GM19395 (cell line): ENCODE data around the gene GATA6.
"Not testable (repeated sequence)": the region's sequence is repeated elsewhere in the genome, so short reads cannot be mapped to it uniquely, and the experiment has no call there.

Experiments used
- ATAC-seq: cut with Tn5 transposase; IDR thresholded peaks from one replicate; pipeline ENCODE4 v1.9.1; 2021; ENCODE audit warnings: mild to moderate bottlenecking, moderate library complexity; ENCODE audit not compliant: unreplicated experiment

The GATA6 gene

GRCh38 chr18:22180722-22181121 lies 11.3 kb downstream of the GATA6 start:
- no peak for ATAC-seq

GRCh38 chr18:22182884-22183697 lies 13.7 kb downstream of the GATA6 start:
- no peak for ATAC-seq

- no peak for ATAC-seq
Observed at GRCh38 chr18:22183698-22184170, 14.3 kb downstream of the GATA6 start.

DNA sequence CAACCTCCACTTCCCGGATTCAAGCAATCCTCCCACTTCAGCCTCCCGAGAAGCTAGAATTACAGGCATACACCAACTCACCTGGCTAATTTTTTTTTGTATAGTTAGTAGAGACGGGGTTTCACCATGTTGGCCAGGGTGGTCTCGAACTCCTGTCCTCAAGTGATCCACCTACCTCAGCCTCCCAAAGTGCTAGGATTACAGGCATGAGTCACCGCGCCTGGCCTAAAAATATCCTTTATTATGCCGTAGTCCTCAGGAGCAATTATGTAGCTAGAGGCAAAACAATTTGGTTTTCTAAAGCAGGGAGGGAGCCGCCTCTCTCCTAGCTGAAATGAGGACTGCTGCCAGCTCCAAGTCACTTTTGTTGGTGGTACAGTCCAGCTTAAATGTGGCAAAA lies 15.2 kb downstream of the GATA6 start:
- not testable (repeated sequence) for ATAC-seq

GRCh38 chr18:22185273-22185672 lies 15.9 kb downstream of the GATA6 start:
- no peak for ATAC-seq

DNA sequence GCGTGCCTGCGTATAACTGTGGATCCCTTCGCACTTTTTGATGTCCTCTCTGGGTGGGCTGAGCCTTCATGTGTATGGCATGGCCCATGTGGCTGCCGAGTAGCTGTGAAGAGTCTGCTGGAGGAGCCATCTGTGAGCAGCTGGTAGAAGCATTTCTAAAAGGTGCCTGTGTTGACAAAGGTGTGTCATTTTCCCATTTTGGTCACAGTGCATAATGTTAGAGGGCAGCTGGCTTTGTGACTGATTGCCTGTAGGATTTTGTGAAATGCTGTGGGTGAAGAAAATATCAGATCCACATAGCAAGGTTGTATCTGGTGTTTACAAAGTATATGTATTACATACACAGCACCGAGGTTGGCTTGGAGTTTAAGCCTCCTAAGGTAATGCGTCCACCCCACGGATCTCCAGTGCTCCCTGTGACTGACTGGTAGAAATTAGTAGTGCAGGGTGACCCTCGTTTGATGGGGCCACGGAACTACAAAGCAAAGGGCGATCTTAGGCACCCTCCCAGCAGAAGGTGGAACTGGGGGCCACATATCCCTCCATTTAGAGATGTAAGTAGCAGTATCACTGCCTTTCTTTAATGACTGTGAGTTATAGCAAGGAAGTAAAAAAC lies 16.5 kb downstream of the GATA6 start:
- ATAC-seq = no peak

DNA sequence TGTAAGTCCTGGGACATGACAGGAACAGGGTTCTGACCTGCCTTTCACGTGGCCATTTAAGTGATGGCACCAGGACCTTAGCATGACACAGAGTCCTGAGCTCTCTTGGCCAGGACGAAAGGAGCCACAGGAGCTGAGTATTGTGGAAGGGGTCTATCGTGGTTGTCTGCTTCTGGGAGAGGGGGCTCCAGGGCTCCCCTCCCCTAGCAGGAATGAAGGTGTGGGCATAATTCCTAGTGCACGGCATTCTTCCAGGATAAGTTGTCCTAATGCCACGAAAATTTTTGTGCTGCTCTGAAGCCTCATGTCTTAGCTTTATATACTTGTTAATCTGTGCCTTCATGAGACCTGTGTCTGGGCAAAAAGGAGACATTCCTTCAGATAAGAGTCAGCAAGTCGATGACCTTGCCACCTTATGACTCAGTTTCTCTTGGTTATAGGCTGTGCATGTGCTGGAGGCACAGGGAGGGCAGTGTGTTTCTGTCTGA lies 17.1 kb downstream of the GATA6 start:
- no peak for ATAC-seq

- no peak for ATAC-seq
Observed at GRCh38 chr18:22188559-22189267, 19.3 kb downstream of the GATA6 start.

- no peak for ATAC-seq
Observed at GRCh38 chr18:22189449-22190166, 20.2 kb downstream of the GATA6 start.

- no peak for ATAC-seq
Observed at GRCh38 chr18:22191346-22191695, 21.9 kb downstream of the GATA6 start.

DNA sequence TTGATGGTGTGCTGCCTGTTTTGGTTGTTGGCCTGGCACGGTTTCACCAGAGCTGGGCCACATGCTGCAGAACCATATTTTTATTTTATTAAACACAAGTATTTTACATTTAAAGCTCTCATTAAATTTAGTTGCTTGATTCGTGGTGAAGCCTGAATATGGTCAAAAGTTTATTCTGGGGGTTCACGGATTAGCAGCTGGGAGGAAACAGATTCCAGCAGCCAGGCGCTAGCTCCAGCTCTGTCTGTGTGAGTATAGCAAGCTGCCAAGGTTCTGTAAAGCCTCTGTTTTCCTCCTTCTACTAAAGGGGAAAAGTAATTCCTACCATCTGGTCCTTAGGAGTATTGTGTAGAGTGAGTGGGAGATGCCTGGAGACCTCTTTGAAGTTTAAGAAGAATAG lies 22.5 kb downstream of the GATA6 start:
- ATAC-seq = no peak

GRCh38 chr18:22193466-22193865 lies 24.1 kb downstream of the GATA6 start:
- ATAC-seq = no peak

DNA sequence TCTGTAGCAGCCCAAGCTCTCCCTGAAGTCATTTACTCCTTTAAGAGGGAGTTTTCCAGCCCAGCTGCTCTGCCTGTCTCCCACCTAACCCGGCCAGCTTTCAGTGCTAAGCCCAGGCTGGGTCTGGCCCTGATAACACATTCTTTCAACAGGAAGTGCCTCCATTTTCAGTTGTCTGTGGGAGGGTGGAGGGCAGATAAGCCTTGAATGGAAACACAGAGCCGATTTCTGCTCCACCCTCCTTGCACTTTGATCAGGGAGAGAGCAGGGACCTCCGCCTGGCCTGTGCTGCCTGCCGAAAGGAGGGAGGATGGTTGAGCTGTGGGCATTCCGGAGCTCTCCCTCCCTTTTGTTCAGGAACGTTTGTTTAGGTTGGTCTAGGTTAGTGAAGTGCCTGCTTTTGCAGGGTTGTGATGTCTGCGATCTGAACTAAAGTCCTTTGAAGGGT lies 24.8 kb downstream of the GATA6 start:
- ATAC-seq = no peak

GRCh38 chr18:22195052-22195451 lies 25.7 kb downstream of the GATA6 start:
- ATAC-seq = no peak

DNA sequence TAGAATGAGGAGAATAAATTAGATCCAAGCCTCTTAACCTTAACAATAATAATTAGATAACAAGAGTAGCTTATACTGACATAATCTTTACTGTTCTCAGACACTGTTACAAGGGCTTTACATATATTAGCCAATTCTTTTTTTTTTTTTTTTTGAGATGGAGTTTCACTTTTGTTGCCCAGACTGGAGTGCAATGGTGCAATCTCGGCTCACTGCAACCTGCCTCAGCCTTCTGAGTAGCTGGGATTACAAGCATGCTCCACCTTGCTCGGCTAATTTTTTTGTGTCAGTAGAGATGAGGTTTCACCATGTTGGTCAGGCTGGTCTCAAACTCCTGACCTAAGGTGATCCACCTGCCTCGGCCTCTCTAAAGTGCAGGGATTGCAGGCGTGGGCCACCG lies 27.6 kb downstream of the GATA6 start:
- not testable (repeated sequence) for ATAC-seq

GRCh38 chr18:22197668-22198067 lies 28.3 kb downstream of the GATA6 start:
- no peak for ATAC-seq

- ATAC-seq = no peak
Observed at GRCh38 chr18:22198163-22198562, 28.8 kb downstream of the GATA6 start.

DNA sequence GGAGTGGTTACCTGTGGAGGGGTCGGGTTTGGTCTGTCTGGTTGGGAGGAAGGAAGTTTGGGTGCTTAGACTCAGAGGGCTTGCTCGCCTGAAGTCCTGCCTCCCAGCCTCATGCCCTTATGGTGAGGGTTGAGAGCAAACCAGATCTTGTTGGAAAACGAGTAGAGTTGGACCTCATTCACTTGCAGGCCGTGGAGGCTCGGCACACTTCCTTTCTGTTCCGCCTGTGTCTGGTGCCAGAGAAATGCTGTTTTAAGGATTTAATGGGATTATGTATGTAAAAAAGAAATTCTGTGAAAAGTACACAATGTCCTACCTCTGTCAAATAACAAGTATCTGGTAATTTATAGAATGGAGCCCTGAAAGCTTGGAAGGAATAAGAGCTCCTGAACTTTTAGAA lies 29.6 kb downstream of the GATA6 start:
- no peak for ATAC-seq

- ATAC-seq = no peak
Observed at GRCh38 chr18:22200611-22201225, 31.3 kb downstream of the GATA6 start.

- no peak for ATAC-seq
Observed at GRCh38 chr18:22203035-22203434, 33.6 kb downstream of the GATA6 start.
